GM12864 (cell line): ENCODE data around the gene SLC38A10.

ENCODE experiments used
- DNase-seq: peaks from one replicate; pipeline ENCODE4 v3.0.0-alpha.2; 2011; ENCODE audit warnings: low read depth
- H3K4me3 ChIP-seq: 2 replicates; pipeline ENCODE4 v1.5.1; 2011; ENCODE audit warnings: mild to moderate bottlenecking, low read depth, low read length, control low read depth
- TF ChIP-seq, protein P1 (sequence below): IDR thresholded peaks from 2 replicates; pipeline ENCODE4 v1.5.1; 2011; ENCODE audit warnings: low read depth, mild to moderate bottlenecking, moderate library complexity, low read length, control low read depth, inconsistent platforms; ENCODE audit errors: missing control alignments

SLC38A10 gene

DNA sequence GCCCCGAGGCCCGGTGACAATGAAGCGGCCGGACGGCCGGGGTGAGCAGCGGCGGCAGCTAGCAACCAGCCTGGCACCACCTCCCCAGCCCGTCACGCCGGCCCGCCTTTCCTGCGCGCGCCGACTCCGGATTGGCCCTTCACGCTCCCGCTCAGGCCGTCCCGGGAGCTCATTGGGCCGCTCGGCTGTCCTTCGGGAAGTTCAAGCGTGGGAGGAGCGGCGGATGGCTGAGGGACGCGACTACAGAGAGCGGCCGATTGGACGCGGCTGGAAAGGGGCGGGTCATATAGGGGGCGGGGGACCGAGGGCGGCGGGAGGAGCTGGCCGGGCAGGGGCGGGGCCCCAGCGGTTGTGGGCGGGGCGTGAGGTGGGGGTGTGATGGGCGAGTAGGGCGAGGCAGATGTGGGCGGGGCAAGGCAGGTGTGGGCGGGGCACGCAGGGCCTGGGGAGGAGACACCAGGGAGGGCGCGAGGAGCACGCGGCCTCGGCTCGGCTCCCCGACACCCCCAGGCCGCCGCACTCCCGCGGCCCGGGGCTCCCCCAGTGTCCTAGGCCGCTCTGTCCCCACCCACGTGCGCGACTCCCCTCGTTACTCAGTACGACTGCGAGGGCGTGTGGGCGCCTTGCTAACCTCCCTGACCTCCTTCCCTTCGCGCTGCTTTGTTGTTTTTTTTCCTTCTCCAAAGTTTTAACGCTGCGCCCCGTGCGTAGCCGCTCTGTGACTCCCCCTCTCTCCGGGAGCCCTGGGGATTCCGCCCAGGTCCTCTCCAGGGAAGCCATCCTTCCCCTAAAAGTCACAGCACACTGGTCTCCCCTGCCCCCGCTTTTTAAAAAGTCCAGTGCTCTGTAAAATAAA, 72.0 kb downstream of the SLC38A10 start, which contains the start of gene CEP131:
Gene CEP131 (minus strand): TSS at position 60 of the 856 bp plus-strand sequence. CDS start 2,909 bp downstream, outside the sequence.
- TF ChIP-seq, protein P1, sequence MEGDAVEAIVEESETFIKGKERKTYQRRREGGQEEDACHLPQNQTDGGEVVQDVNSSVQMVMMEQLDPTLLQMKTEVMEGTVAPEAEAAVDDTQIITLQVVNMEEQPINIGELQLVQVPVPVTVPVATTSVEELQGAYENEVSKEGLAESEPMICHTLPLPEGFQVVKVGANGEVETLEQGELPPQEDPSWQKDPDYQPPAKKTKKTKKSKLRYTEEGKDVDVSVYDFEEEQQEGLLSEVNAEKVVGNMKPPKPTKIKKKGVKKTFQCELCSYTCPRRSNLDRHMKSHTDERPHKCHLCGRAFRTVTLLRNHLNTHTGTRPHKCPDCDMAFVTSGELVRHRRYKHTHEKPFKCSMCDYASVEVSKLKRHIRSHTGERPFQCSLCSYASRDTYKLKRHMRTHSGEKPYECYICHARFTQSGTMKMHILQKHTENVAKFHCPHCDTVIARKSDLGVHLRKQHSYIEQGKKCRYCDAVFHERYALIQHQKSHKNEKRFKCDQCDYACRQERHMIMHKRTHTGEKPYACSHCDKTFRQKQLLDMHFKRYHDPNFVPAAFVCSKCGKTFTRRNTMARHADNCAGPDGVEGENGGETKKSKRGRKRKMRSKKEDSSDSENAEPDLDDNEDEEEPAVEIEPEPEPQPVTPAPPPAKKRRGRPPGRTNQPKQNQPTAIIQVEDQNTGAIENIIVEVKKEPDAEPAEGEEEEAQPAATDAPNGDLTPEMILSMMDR: no peak
- peak; percentile 90 for DNase-seq
- peak within 1 kb of the TSS; percentile 80 for H3K4me3 ChIP-seq

DNA sequence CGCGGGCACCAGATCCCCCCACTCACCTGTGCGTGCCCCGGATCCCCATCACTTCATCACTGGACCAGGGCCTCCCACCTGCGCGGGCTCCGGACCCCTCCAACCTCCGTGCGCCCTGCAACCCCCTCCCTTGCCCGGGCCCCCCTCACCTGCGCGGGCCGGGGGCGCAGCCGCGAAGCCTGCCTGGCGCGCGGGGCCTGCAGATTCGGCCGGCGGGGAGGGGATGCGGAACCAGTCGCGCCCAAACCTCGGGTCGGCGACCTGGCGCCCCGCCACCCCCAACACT, 72.5 kb downstream of the SLC38A10 start:
- TF ChIP-seq, protein P1: no peak
- peak overlapping the region; percentile 80 for H3K4me3 ChIP-seq
- no peak for DNase-seq

DNA sequence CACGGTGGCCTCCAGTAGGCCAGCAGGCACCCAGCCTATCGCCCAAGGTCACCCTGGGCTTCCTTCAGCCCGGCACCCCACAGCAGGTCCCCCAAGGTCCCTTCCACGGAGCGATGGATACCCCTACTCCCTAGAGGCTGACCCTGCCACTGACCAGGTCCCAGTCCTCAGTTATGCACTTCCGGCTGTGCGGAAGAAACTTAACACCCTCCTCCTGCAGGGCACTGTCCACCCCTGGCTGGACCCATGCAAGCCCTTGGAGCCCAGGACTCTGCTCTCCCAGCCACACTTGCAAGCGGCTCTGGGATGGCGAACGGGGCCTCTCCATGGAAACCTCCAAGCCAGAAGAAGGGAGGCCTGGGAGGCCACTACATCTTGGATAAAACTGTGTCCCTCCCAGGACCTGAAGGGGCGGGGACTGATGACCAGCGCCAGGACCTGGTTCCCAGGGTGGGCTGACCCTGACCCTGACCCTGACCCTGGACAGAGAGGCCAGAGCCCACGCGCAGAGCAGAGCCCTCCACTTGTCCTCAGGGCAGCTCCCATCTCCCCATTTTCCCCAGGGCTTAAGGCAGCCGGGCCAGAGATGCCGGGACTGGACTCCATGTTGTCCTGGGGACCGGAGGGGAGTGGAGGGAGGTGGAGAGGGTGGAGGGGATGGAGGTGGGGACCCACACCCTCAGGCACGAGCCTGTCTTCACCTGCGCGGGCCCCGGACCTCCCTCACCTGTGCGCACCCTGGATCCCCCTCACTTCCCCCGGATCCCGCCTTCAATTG, 73.1 kb downstream of the SLC38A10 start:
- no peak for DNase-seq
- H3K4me3 ChIP-seq: peak overlapping the region; percentile 80
- TF ChIP-seq, protein P1: no peak

DNA sequence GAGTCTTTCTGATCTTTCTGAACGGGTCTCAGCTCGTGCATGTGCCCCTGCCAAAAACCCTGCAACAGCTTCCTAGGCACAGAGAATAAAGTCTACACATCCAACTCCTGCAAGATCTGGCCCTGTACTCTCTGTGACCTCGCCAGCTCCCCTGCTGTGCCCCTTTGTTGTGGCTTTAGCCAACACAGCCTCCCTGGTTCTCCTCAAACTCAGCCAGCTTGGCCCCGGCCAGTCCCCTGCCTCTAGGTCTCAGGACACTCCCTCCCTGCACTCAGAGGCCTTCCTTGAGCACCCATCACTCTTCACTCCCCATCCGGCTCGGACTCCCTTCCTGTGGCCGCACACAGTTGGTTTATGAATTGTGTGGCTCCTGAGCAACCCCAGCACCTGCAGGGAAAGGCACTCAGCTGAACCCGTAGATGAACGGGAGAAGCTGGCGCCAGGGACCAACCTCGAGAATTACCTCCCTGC, 73.7 kb downstream of the SLC38A10 start:
- TF ChIP-seq, protein P1: no peak
- DNase-seq: no peak
- H3K4me3 ChIP-seq: no peak overlapping the region; the same call in 1 of the 2 replicates

DNA sequence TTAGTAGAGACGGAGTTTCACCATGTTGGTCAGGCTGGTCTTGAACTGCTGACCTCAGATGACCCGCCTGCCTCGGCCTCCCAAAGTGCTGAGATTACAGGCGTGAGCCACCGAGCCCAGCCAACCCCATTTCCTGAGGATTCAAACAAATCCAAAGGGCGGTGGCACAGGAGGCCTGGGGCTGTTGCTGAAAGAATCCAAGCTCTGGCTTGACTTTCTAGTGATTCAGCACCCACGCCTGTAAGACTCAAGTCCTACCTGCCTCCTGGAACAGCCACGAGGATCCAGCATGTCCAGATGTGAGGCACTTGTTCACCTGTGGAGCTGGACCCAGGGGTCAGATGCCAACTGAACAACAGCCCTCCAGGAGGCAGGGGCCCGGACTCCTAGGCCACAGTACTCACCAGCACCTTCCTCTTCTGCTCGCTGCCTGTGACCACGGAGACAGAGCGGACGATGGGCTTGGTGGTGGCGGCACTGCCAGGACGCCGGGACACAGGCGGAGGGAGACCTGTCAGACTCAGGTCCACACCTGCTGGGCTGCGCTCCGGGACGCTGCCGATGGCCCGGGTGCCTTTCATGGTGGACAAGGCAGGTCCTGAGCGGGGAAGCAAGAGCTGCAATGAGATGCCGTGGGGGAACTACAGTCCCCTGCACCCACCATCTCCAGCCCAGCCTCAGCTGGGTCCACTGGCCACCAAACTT, 75.5 kb downstream of the SLC38A10 start:
- DNase-seq: no peak
- no peak overlapping the region for H3K4me3 ChIP-seq
- TF ChIP-seq, protein P1: no peak

DNA sequence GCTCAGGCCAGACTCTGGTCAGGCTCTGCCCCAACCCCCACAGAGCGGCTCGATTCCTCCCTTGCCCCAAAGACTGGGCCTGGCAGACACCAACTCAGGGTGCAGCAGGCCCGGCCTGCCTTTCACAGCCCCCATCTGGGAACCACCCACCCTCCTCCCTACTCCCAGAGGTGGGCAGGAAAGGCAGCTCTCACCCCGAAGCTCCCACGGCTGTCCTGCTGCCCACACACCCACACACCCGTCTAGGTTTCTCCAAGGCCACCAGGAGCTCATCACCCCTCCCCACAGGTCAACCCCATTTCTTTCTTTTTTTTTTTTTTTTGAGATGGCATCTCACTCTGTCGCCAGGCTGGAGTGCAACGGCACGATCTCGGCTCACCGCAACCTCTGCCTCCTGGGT, 76.1 kb downstream of the SLC38A10 start:
- no peak for DNase-seq
- TF ChIP-seq, protein P1: no peak
- no peak overlapping the region for H3K4me3 ChIP-seq
